Measurements from ENCODE around the gene PTPN20. TPM values are rescaled to one million over a fixed set of nuclear protein-coding genes. Genes with fewer than 3 reads are reported as not detected.

Gene PTPN20
- polyA plus RNA-seq, 10 donors: 0.52 to 1.8 (median 1.1) TPM

DNA sequence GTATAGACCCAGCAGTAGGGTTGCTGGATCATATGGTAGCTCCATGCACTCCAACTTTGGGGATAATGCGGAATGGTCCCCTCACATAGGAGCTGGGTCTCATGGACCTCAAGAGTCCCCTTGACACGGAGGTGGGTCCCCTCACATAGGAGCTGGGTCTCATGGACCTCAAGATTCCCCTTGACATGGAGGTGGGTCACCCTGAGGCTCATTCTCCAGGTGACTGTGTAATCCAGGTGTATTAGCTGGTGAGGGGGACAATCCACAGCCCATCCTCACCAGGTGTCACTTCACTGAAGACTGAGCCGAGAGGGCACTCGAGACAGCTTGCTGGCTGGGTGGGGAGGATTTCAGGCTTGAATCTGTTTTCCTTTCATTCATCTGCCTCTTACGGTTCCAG, 121.9 kb downstream of the PTPN20 start:
- DNase-seq: no peak

DNA sequence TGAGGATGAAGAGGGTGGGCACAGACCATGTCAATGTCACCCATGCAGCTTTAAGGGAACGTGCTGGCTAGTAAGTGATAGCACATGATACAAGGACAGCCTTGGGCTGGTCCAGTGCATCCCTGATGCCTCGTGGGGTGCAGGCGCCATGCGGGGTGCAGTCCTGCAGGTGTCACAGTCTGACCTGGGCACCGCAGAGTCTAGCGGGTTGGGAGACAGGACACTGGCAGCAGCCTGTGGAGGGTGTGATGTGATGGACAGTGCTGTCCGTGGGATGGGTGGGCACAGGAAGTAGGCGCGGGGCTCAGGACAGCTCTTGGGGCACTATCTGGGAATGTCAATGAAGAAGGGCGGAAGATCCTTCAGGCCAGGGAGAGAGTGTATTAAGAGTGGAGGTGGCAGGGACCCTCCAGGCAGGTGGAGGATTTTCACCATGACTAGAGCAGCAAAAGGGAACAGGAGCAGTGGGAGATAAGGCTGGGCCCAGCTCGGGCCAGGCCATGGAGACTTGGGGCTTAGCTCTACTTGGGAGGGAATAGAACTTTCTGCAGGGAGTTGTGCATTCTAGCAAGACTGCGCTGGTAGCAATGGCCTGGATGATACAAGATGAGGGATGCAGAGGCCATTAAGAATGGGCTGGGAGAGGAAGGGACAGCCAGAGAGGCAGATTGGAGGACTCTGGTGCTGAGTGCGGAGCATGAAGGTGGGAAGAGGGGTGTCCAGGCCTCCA, 122.5 kb downstream of the PTPN20 start:
- no peak for DNase-seq

GRCh38 chr10:47034441-47035051, 123.3 kb downstream of the PTPN20 start:
- no peak for DNase-seq

GRCh38 chr10:47035171-47035818, 124.1 kb downstream of the PTPN20 start:
- DNase-seq: no peak

DNA sequence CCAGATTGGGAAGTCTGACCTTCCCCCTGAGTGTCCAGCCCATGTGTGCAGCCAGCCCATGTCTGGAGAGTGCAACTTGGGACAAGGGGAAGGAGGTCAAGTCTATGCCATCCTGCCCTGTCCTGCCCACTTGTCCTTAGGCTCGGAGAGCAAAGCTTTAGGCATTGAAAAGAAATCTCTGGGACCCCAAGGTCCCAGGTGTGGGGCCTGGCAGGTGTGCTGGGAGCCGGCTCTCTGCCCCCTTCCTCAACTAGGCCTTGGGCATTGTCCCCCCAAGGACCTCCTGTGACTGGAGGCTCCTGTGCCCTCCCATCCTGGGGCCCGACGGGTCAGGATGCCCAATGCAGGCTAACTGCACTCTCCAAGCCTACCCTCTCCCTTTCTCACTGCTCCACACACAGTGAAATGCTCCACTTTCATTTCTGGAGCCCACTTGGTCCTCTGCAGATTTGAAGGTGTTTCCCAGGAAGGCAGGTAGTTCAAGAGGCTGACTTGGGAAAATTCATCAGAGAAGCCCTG, 124.7 kb downstream of the PTPN20 start:
- no peak for DNase-seq

DNA sequence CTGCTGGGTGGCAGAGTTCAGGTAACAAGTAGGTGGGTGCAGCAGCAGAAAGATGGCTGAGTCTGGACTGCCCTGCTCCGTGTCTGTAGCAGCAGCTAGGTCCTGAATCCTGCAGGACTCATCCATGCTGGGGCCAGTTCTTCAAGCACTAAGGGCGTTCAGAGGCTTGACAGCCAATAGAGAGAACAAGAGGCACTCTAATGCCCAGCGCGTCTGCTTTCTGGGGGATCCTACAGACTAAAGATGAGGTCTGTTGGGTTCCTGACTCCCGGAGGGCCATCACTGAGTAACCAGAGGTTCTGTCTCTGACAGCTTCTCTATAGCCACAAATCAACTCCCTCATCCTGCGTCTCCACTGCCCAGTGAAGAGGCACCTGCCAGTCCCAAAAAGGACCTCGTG, 125.5 kb downstream of the PTPN20 start:
- no peak for DNase-seq

GRCh38 chr10:47037654-47038425, 126.6 kb downstream of the PTPN20 start:
- no peak for DNase-seq

- no peak for DNase-seq
These were observed 127.8 kb downstream of the PTPN20 start for GRCh38 chr10:47038881-47039561.

GRCh38 chr10:47039562-47039913, 128.3 kb downstream of the PTPN20 start:
- DNase-seq: no peak

DNA sequence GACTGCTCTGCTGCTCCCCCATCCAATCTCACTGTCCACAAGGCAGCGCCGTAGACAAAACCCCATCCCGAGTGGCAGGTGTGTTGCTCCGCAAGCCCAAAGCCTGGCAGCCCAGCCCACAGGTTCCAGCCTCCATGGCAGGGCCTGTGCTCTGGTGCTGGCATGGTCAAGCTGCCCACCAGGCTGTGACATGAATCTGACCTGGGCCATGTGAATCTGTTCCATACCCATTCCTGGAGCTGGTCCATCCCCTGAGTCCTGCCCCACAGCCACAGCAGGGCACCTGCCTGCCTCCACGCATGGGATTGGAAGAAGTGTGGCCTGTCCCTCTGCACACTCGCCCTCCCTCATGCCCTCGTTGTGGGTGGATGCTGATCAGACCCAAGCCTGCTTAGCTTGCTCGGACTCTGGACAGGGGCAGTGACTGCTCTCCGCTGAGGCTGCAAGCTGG, 128.8 kb downstream of the PTPN20 start:
- DNase-seq: no peak

DNA sequence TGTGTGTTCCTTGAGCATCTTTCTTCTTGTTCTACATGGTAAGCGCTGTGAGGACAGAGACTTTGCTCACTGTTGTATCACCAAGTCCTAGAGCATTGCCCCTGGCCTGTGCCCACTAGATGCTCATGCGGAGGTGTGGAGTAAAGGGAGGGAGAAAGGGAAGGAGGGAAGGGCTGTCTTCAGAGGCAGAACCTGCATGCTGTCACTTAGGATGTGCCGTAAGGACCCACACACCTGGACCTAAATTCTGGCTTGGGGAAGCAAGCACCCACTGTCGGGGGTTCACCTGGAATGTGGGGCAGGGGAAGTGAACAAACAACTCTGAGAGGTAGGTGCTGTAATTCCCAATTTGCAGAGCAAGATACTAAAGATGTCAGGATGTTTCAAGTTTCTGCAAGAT, 129.5 kb downstream of the PTPN20 start:
- DNase-seq: no peak

- no peak for DNase-seq
These were observed 130.4 kb downstream of the PTPN20 start for GRCh38 chr10:47041396-47042198.

DNA sequence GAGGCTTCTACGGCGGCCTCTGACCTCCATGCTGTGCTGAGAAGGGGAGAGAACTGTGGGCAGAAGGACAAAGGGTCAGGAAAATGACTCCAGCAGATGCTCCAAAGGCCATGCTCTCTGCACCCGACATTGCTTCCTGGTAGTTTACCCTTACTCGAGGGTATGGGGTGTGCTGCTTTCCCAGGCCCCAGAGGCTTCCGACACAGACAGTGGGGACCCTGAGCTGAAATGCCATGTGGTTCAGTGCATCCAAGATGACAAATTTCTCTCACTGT, 130.9 kb downstream of the PTPN20 start:
- no peak for DNase-seq

- no peak for DNase-seq
These were observed 131.8 kb downstream of the PTPN20 start for GRCh38 chr10:47042780-47043750.

- peak in 1 of 3 donors; percentile 75 for DNase-seq
These were observed 132.8 kb downstream of the PTPN20 start for GRCh38 chr10:47043928-47044538.

GRCh38 chr10:47044741-47045140, 133.5 kb downstream of the PTPN20 start:
- DNase-seq: no peak

DNA sequence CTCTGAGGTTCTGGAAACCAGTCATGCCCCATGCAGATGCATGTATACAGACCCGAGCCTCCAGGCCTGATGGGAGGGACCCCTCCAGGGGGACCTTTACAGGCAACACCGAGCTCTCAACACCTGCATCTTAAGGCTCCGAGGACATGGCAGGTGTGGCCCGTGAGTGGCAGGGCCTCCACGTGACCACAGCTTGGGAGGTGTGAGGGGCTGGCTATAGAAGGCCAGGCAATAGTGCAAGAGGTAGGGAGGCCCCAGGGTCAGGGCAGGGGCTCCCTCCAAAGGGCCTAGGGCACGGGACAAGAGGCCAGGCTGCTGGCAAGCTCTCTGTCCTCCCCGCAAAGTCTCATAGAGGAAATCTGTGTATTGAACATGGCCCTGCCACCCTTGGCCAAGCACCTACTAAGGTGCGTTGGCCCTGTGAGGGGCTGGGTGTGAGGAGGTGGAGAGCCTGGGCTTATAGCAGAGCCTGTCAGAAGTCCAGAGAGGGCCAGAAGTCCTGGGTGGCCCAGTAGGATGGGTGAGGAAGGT, 134.2 kb downstream of the PTPN20 start:
- DNase-seq: no peak

GRCh38 chr10:47046321-47047126, 135.3 kb downstream of the PTPN20 start:
- no peak for DNase-seq
